Stimulated activated CD4-positive, alpha-beta T cell treated with anti-CD3 and anti-CD28 coated beads, Interleukin-12 subunit alpha, Interleukin-12 subunit beta, amount 100 ng/mL, for 4 hours (primary cell): ENCODE data around the gene F2RL3.

ENCODE experiments used
- DNase-seq: peaks from one replicate; pipeline ENCODE4 v3.0.0-alpha.2; 2020

Gene F2RL3

DNA sequence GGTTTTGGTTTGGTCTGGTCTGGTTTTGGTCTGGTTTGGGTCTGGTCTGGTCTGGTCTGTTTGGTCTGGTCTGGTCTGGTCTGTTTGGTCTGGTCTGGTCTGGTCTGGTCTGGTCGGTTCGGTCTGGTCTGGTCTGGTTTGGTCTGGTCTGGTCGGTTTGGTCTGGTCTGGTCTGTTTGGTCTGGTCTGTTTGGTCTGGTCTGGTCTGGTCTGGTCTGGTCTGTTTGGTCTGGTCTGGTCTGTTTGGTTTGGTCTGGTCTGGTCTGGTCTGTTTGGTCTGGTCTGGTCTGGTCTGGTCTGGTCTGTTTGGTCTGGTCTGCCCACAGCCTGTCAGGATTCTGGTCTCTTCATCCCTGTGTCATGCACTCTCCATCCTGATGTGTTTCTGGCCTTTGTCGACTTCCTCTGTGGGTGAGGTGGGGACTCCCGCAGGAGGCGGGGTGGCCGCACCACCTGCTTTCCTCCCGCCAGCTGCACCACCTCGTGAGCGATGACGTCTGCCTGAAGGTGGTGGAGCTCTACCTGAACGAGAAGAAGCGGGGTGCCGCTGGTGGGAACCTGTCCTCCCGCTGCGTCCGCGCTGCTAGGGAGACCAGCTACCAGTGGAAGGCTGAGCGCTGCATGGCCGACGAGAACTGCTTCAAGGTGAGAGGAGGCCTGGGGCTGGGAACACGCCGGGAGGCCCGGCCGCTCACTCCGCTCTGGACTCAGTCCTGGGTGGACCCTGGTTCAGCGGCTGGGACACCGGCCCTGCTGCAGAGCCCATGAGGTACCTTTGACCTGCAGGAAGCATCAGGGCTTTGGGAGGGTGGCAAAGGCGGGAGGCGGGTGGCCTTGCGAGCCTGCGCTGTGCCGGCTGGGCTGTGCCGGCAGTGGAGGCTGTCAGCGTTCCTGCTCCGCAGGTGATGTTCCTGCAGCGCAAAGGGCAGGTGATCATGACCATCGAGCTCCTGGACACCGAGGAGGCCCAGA is 12.9 kb upstream of the F2RL3 start:
- DNase-seq: no peak

DNA sequence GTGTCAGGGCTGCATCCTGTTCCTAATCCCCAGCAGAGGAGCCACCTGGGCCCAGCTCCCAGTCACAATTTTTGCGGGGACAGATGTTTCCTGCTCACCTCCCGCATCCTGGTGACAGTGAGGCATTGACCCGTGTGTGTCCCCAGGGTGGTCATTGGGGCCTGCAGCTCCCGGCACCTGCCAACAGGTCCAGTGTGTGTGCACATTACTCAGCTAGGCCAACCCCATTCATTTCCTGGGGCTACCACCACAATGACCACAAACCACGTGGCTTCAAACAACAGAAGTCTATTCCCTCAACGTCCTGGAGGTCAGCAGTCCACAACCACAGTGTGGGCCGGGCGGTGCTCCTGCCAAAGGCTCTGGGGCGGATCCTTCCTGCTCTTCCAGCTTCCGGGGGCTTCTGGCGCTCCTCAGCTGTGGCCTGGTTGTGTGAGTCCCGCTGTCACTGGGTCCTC is 11.9 kb upstream of the F2RL3 start:
- DNase-seq: no peak

DNA sequence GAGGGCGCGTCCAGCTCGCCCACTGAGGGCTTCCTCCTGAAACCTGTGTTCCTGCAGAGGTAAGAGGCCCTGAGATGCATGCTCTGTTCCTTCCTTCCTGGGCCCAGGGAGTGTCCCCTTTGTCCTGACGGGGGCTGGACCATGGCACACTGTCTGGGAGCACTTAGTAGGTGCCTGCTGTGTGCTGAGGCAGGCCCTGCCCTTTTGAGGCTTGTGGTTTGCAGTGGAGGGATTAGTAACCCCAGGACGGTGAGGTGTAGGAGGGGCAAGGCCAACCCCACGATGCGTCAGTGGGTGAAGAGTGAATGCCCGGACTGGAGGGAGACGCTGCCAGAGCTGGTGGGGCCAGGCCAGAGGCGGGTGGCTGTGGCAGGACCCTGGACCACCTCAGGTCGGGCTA is 11.2 kb upstream of the F2RL3 start:
- DNase-seq: no peak

DNA sequence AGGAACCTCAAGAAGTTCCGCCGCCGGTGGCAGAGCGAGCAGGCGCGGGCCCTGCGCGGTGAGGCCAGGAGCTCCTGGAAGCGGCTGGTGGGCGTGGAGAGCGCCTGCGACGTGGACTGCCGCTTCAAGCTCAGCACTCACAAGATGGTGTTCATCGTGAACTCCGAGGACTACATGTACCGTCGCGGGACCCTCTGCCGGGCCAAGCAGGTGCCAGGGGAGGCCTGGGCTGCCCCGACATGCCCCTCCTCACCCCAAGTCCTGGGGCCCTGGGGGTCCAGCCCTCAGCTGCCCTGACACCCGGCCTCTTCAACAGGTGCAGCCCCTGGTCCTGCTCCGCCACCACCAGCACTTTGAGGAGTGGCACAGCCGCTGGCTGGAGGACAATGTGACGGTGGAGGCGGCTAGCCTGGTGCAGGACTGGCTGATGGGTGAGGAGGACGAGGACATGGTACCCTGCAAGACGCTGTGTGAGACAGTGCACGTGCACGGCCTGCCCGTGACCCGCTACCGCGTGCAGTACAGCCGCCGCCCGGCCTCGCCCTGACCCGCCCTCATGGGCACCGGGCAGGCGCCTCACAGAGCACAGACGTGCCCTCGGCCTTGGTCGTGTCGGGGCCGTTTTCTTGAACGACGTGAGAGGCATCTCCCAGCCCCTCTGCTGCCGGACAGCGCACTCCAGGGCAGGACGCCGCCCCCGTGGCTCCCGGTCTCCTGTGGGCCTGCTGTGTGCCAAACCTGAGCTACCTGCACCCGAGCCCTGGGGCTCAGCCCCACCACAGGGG is 10.4 kb upstream of the F2RL3 start:
- no peak for DNase-seq

DNA sequence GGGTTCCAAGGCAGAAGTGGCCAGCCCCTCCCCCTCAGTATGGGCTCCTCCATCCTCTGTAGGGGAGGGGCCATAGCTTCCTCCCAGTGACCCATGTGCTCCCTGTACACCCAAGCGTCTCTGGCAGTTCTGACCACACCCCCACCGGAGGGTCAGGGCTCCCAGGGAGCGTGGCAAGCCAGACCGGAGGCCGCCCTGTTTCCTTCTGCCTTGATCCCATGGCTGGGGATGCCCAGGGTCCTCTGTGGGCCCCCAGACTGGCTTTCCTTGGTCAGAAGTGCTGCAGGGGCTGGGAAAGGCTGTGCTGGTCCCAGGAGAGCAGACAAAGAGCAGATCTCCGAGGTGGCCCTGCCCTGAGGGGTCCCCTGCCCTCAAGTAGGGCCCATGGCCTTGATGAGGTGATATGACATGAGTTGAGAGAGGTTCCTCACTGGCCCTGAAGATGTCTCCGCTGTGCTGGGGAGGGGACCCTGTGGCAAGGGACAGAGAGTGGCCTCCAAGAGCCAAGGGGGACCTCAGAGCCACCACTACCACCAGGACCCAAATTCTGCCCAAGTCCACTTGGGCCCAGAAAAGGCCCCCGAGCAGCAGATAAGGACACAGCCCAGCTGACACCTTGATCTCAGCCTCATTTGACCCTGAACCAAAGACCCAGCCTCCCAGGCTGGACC is 7.8 kb upstream of the F2RL3 start:
- no peak for DNase-seq

DNA sequence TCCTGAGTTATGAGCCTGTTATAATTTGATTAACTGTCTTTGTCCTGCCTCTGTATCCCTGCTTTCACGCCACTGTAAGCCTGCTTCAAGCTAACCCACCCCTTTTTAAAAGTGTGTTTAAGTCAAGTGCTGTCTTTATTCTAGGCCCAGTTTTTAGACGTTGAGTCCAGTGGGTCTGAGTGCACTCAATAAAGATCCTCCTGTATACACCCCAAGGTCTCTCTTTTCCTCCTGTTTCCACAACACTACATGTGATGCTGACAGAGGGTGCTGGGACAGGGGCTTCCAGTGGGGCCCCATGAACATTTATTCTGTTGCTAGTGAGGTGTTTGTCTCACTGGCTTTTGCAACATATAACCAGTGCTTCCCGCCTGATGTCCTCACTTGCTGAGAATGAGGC is 6.7 kb upstream of the F2RL3 start:
- DNase-seq: no peak

DNA sequence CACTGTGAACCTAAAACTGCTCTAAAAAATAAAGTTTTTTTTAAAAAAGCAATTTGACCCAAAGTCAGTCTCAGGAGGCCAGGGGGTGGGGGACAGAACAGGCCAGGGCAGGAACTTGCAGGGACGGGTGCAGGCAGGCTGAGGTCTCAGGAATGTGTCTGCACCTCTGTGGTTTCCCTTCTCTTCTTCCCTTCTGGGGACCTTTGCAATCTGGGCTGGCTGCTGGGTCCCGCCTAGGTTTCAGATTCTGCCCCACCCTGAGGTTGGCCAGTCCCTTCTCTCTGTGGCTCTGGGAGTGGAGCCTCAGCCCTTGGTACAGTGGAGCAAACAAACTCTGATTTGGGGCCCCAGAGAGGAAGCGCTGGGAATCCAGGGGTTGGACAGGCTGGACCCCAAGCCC is 5.3 kb upstream of the F2RL3 start:
- DNase-seq: no peak

DNA sequence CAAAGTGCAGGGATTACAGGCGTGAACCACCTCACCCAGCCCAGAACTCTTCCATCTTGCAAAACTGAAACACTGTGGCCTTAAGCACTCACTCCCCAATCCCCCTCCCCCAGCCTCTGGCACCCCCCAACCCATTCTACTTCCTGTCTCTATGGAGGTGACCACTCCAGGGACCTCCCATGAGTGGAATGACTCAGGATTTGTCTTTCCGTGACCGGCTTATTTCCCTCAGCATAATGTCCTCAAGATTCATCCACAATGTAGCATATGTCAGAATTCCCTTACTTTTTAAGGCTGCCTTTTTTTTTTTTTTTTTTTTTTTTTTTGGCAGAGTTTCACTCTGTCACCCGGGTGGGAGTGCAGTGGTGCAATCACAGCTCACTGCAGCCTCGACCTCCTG is 3.6 kb upstream of the F2RL3 start:
- no peak for DNase-seq

DNA sequence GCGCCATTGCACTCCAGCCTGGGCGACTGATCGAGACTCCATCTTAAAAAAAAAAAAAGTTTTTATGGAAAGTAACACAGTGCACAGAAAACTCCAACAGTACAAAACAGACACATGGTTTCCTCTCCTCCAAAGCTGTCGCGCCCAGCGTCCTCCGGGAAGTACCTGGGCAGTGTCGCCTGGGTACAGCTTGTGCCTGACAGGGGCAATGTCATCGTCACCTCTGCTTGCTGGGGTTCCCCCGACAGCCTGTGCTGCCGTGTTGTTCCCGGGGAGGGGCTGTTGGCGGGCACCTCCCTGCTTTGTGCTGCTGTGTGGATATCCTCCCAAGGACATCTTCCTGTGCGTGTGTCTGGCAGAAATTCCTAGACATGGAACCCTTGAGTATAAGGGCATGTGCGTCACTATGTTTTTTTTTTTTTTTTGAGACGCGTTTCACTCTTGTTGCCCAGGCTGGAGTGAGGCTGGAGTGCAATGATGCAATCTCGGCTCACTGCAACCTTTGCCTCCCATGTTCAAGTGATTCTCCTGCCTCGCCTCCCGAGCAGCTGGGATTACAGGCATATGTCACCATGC is 2.4 kb upstream of the F2RL3 start:
- no peak for DNase-seq

DNA sequence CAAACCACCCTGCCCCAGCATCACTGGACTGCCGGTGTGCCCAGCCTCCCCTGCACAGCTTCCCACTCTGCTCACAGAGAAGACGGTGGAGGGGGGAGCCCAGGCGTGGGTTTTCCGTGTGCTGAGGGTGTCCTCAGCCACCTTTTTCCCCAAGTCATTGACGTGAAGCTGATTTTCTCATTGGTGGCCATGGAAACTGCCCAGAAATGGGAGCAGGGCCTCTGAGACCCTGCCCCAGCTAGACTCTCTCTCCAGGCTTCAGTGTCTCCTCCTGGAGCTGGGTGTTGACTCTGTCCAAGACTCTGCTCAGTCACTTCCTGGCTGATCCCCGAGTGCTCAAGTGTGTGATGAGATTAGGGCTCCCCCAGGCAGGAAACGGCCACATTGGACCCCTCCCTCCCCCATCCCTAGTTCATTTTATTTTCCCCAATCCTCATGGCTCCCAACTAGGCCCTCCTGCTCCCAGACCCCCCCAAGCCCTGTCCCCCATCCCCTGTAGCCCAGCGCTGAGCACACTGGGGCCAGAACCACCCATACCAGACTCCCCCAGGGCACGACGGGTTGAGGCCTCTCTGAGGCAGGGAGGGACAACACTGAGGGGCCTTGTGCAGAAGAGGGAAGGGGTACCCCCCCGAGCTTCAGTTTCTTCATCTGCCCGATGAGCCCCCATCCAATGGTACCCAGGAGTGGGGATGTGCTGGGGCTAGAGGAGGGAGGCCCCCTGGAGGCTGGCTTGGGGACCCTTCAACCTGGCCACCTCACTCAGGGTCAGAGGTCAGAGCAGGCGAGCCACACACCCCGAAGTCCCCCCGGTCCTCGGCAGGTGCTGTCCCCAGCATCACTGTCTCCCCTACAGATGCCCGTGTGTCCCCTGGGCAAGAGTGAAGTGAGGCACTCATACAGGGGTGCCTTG is 1.2 kb upstream of the F2RL3 start:
- no peak for DNase-seq

DNA sequence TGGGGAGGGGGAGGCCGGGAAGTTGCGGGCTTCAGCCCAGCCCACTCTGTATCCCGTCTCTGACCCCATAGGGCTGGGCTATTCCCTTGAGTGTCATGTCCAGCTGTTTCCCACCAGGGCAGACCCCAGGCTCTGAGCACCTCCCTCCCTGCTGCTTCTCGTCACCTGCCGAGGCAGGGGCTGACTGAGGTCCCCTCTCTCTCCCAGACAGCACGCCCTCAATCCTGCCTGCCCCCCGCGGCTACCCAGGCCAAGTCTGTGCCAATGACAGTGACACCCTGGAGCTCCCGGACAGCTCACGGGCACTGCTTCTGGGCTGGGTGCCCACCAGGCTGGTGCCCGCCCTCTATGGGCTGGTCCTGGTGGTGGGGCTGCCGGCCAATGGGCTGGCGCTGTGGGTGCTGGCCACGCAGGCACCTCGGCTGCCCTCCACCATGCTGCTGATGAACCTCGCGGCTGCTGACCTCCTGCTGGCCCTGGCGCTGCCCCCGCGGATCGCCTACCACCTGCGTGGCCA is 625 bp downstream of the F2RL3 start:
- no peak for DNase-seq

DNA sequence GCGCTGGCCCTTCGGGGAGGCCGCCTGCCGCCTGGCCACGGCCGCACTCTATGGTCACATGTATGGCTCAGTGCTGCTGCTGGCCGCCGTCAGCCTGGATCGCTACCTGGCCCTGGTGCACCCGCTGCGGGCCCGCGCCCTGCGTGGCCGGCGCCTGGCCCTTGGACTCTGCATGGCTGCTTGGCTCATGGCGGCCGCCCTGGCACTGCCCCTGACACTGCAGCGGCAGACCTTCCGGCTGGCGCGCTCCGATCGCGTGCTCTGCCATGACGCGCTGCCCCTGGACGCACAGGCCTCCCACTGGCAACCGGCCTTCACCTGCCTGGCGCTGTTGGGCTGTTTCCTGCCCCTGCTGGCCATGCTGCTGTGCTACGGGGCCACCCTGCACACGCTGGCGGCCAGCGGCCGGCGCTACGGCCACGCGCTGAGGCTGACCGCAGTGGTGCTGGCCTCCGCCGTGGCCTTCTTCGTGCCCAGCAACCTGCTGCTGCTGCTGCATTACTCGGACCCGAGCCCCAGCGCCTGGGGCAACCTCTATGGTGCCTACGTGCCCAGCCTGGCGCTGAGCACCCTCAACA is 1.2 kb downstream of the F2RL3 start:
- DNase-seq: no peak

DNA sequence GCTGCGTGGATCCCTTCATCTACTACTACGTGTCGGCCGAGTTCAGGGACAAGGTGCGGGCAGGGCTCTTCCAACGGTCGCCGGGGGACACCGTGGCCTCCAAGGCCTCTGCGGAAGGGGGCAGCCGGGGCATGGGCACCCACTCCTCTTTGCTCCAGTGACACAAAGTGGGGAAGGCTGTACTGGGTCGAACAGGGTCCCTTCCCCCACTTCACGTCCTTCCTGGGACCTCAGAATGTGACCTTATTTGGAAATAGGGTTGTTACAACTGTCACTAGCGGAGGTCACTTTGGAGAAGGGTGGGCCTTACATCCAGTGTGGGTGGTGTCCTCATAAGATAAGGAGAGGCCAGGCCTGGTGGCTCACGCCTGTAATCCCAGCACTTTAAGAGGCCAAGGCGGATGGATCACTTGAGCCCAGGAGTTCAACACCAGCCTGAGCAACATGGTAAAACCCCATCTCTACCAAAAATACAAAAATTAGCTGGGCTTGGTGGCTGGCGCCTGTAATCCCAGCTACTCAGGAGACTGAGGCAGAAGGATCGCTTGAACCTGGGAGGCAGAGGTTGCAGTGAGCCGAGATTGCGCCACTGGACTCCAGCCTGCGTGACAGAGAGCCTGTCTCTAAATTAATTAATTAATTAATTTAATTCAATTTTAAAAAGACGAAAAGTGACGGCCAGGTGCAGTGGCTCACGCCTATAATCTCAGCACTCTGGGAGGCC is 1.8 kb downstream of the F2RL3 start:
- DNase-seq: no peak

DNA sequence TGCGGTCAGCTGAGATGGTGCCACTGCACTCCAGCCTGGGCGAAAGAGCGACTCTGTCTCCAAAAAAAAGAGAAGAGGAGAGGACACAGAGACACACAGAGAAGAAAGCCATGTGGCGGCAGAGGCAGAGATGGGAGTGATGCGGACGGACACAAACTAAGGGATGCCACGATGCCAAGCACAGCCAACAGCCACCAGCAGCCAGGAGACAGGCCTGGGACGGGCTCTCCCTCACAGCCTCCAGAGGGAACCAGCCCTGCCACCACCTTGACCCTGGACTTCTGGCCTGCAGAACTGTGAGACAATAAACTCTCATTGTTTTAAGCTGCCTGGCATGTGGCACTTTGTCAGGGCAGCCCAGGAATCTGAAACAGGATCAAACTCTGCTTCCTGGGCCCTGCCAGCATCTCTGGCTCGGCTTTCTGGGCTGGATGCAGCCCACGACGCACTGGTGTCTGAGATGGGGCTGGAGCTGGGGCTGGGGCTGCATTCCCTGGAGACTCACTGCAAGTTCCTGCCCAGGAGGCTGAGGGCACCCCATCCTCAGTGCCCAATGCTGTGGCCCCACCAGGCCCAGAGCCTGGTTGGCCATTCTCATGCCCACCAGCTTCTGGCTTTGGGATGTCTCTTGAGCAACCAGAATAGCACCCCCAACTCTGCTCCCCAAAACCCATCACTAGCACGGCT is 3.0 kb downstream of the F2RL3 start:
- DNase-seq: no peak

DNA sequence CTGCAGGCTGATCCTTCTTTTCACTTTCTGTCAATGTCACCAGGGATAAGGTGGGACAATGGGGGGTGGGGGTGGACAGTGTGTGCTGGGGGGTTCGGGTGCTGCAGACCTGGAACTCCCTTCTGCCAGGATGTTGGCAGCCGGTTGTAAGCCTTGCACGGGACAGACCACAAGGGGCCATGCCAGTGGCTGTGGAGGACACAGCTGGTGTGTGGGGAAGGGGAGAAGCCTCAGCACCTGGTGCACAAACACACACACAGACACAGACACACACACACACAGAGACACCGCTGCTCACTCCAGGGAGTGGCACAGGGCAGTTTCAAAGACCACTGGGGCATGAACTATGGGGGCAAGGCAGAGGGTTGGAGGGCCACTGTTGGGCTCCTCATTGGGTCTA is 3.6 kb downstream of the F2RL3 start:
- no peak for DNase-seq

DNA sequence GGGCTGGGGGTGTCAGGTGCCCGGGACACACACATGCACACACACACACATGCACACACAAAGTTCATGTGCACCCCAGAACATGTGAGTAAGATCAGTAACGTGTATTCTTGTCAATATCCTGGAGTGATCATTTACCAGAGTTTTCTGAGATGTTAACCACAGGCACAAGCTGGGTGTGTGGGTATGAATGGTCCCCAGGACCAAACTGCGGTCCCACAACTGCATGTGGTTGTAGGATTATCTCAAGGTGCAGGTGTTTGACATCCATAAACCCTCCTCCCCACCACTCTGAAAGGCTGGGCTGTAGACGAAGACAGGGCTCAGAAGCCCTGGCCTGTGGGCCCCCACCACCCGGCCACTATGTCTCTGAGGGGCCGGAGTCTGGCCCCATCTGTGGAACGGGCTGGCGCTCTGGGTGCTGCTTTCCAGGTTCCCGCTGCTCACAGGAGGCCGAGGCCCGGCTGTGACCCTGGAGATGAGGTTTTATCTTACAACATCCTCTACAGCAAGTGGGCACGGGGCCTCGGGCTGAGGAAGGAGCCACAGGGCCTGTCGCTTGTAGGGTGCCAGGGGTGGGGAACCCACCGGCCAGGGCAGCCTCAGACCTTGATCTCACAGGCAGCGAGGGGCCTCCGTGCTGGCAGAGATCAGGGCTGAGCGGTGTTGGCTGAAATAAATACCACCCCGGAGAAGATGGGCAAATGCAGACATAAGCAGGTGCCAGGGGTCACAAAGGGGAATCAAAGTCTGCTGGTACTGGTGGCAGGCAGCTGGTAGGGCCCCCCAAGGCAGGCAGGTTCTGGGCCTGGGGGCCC is 4.3 kb downstream of the F2RL3 start:
- DNase-seq: no peak

DNA sequence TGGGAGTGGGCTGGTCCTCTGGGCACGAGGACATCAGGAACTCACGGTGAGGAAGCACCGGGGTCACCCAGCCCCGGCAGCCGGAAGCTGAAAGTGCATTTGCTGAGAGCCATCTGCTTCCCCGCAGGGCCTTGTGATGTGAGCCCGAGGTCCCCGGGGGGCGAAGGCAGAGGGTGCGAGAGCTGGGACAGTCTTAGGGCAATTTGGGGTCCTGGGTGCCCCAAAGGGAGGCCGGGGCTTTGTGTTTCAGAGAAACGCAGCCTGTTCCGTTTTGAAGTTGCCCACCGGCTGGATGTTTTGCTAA is 4.8 kb downstream of the F2RL3 start:
- DNase-seq: no peak

DNA sequence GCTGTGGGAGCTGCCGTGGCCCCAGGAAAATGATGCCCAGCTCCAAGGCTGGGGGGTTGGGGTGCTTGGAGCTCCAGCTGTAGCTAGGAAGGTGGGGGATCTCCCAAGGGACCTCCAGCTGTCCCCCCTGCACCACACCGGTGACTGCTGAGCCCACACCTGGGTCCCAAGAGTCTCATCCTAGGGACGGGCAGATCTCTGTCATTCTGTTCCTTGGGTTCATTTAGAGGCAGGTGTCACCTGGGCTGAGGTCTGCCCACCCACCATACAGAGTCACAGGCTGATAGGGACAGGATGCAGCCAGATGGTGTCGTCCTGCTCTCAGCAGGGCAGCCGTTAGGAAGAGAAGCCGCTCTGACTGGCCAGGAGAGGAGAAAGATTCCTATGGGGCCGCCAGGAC is 5.3 kb downstream of the F2RL3 start:
- DNase-seq: no peak

DNA sequence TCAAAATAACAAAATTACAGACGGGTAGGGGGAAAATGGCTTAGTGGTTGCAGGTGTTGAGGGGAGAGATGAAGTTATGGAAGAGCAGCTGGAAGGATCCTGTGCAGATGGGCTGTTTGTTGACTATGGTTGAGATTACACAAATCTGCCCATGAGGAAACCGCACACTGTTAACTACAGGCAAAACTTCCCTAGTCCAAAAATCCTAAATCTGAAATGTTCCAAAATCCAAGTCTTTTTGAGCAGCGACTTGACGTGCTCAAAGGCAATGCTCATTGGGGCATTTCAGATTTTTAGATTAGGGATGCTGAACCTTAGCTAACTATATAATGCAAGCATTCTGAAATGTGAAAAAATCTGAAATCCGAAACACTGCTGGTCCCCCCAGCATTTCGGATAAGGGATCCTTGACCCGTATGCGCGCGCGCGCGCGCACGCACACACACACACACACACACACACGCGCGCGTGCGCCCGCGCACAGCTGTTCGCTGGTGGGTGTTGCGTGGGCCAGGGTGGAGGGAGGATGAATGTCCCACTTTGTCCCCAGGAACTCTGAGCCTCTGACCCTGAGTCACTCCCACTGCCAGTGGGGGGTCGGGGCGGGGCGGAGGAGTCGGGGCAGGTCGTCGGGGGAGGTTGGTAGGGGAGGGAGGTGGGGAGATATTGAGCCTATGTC is 6.8 kb downstream of the F2RL3 start:
- DNase-seq: no peak
